22Rv1 (cell line): ENCODE measurements around the gene TRPC4AP.
A peak's percentile ranks its signal among the peaks of the same experiment; 100 is the strongest.

Experiments
- CTCF ChIP-seq: fragments of 450-650 bp; IDR thresholded peaks from 2 replicates; pipeline ENCODE4 v1.5.1; 2017; ENCODE audit warnings: mild to moderate bottlenecking
- ZFX ChIP-seq: fragments of 450-650 bp; IDR thresholded peaks from 2 replicates; pipeline ENCODE4 v1.6.1; 2017; ENCODE audit warnings: antibody characterized with exemption, borderline replicate concordance

DNA sequence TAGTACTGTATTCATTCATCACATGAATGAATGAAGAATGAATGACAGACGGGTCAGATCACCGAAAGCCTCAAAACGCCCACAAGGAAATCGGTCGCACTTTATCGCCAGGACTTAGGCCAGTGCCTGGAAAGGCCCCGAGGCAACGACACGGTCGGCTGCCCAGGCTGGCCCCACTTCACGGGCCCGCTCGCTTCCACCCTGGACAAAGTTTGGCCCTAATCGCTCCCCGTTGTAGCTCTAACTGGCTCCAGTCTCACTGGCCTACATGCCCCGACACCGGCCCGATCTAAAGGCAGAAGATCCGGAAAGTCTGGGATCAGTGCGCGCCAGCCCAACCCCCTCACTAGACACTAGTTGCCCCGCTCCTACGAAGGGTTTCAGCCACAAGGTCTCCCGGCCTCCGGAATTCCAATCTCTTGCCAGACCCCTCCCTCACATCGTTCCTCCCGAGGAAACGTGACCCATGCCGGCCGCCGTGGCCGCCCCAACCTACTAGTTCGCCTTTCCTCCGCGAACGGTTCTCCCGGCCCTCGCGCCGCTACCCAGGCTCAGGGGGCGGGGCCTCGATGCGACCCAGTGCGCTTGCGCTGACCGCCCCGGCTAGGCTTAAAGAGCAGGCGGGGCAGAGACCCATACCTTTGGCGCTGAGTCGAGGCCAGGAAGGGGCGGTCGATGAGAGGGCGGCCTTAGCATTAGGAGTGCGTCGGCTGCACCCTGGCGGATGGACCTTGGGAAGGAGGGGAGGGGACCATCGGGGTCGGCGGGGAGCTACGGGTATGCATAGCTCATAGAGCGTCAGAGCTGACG lies 137.2 kb downstream of the TRPC4AP start, which contains the start of the genes GSS and MYH7B:
- TF ChIP-seq CTCF (peak; percentile 74), ZFX (no peak)
